ENCODE measurements around the gene FUBP1. TPM values are rescaled to one million over a fixed set of nuclear protein-coding genes. Genes with fewer than 3 reads are reported as not detected.
"Not testable (repeated sequence)": the region's sequence is repeated elsewhere in the genome, so short reads cannot be mapped to it uniquely, and the experiment has no call there.

FUBP1 gene
- total and polyA plus RNA-seq, 3 experiments from 2014 or later: 54.6 to 217 (median 215) TPM

DNA sequence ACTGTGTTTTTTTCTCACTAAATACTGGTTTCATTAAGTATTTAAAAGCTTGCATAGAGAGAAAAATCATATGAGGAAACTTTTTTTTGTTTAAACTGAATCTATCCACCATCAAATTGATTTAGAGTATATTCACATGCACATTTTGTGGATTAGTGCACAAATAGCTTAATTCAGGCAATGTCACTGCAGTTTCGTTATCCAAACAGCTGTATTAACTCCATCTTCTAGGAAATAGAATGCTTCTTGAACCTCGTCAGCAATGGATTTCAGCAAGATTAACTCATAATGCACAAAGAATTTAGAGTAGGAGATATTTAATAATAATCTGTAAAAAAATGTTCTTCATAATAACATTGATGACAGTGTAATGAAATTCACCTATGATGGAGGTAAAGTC lies 52.9 kb downstream of the FUBP1 start:
- peak overlapping the region in 6 of 7 donors; percentile 44 to 88 (median 84) for H3K4me3 Mint-ChIP-seq
- Histone ChIP-seq H3K36me3 (ENCODE audit: insufficient read depth, low read length) (no peaks in the 10 kb centered on the region), H3K27ac (ENCODE audit: low read depth, low read length) (no peak overlapping the region), H3K27me3 (ENCODE audit: insufficient read depth, low read length, poor library complexity, severe bottlenecking) (peaks cover 3% of the 10 kb centered on the region), H3K9me3 (ENCODE audit: low read length) (no peaks in the 10 kb centered on the region), H3K4me1 (ENCODE audit: insufficient read depth, low read length) (no peaks in the 10 kb centered on the region), H3K4me3 (ENCODE audit: low read length) (peak overlapping the region; percentile 32)
- H3K27me3 Mint-ChIP-seq: no peaks in the 10 kb centered on the region
- ChIA-PET CTCF (no interaction called here), POLR2A (no interaction called here)
- no peaks in the 10 kb centered on the region for H3K9me3 Mint-ChIP-seq
- H3K27ac Mint-ChIP-seq: peak overlapping the region in 1 of 8 donors; percentile 43
- peaks cover 0 to 7% (median 2%) of the 10 kb centered on the region in 3 donors for H3K36me3 Mint-ChIP-seq
- no peak for DNase-seq
- peaks cover 9 to 18% (median 13%) of the 10 kb centered on the region in 3 donors for H3K4me1 Mint-ChIP-seq

DNA sequence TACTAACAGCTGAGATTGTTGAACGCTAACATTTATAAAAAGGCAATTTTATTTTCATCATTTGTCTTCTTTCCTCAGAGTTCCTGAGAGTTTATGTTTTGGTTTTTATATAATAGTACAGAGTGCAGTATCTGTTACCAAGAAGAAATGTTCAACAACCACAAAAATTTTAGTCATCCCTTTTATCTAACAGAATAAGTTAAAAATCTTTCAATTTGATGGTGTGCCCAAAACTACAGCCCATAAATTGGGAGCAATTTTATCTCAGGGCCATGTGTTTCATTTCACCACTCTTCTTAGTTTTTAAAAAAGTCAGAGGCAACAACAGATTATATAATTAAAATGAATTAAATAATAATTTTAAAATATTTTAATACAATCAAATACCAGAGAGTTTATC lies 53.4 kb downstream of the FUBP1 start:
- ChIA-PET POLR2A (no interaction called here), CTCF (no interaction called here)
- H3K4me3 Mint-ChIP-seq: no peak overlapping the region
- H3K4me1 Mint-ChIP-seq: peaks cover 9 to 18% (median 13%) of the 10 kb centered on the region in 3 donors
- Histone ChIP-seq H3K9me3 (ENCODE audit: low read length) (no peaks in the 10 kb centered on the region), H3K36me3 (ENCODE audit: insufficient read depth, low read length) (no peaks in the 10 kb centered on the region), H3K27me3 (ENCODE audit: insufficient read depth, low read length, poor library complexity, severe bottlenecking) (peaks cover 3% of the 10 kb centered on the region), H3K4me1 (ENCODE audit: insufficient read depth, low read length) (no peaks in the 10 kb centered on the region), H3K27ac (ENCODE audit: low read depth, low read length) (no peak overlapping the region), H3K4me3 (ENCODE audit: low read length) (no peak overlapping the region)
- H3K27ac Mint-ChIP-seq: no peak overlapping the region
- peaks cover 0 to 7% (median under 1%) of the 10 kb centered on the region in 3 donors for H3K36me3 Mint-ChIP-seq
- no peaks in the 10 kb centered on the region for H3K27me3 Mint-ChIP-seq
- DNase-seq: no peak
- no peaks in the 10 kb centered on the region for H3K9me3 Mint-ChIP-seq

DNA sequence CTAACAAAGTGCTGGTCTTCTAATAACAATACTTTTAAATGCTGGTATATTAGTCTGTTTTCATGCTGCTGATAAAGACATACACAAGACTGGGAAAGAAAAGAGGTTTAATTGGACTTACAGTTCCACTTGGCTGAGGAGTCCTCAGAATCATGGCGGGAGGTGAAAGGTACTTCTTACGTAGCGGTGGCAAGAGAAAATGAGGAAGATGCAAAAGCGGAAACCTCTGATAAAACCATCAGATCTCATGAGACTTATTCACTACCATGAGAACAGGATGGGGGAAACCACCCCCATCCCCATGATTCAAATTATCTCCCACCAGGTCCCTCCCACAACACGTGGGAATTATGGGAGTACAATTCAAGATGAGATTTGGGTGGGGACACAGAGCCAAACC lies 60.0 kb downstream of the FUBP1 start:
- POLR2A ChIA-PET, H3K4me3 Mint-ChIP-seq, H3K36me3 Mint-ChIP-seq: not testable (repeated sequence)

DNA sequence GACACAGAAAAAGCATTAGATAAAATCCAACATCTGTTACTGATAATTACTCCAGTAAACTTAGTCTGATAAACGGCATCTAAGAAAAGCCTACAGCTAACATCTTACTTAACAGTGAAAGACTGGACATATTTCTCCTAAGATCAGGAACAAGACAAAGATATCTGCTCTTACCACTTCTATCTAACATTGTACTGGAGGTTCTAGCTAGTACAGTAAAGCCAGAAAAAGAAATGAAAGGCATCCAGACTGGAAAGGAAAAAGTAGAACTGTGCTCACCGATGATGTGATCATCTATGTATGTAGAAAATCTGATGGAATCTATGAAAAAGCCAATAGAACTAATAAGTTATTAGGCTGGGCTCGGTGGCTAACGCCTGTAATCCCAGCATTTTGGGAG lies 68.8 kb downstream of the FUBP1 start:
- no peak for DNase-seq
- H3K27me3 Mint-ChIP-seq: peaks cover 2 to 6% of the 10 kb centered on the region in 2 donors
- H3K27ac Mint-ChIP-seq: no peak overlapping the region
- Histone ChIP-seq H3K4me1 (ENCODE audit: insufficient read depth, low read length) (no peaks in the 10 kb centered on the region), H3K27ac (ENCODE audit: low read depth, low read length) (no peak overlapping the region), H3K4me3 (ENCODE audit: low read length) (no peak overlapping the region), H3K9me3 (ENCODE audit: low read length) (no peaks in the 10 kb centered on the region), H3K36me3 (ENCODE audit: insufficient read depth, low read length) (no peaks in the 10 kb centered on the region), H3K27me3 (ENCODE audit: insufficient read depth, low read length, poor library complexity, severe bottlenecking) (no peaks in the 10 kb centered on the region)
- ChIA-PET POLR2A (no interaction called here), CTCF (interaction anchor here (0.7 kb wide), 1 partner anchor 193 kb away, joined by 3 read pairs; no protein-coding TSS in a partner anchor)
- no peaks in the 10 kb centered on the region for H3K36me3 Mint-ChIP-seq
- no peaks in the 10 kb centered on the region for H3K4me1 Mint-ChIP-seq
- no peak overlapping the region for H3K4me3 Mint-ChIP-seq
- no peaks in the 10 kb centered on the region for H3K9me3 Mint-ChIP-seq

More for the DNA sequence above, 60.0 kb downstream of the FUBP1 start:
- H3K9me3 ChIP-seq (ENCODE audit: low read length); DNase-seq; H3K4me3 ChIP-seq (ENCODE audit: low read length); H3K27ac ChIP-seq (ENCODE audit: low read depth, low read length); H3K4me1 ChIP-seq (ENCODE audit: insufficient read depth, low read length); H3K27me3 Mint-ChIP-seq; CTCF ChIA-PET; H3K27ac Mint-ChIP-seq; H3K9me3 Mint-ChIP-seq; H3K36me3 ChIP-seq (ENCODE audit: insufficient read depth, low read length); H3K27me3 ChIP-seq (ENCODE audit: insufficient read depth, low read length, poor library complexity, severe bottlenecking); H3K4me1 Mint-ChIP-seq: not testable (repeated sequence)

DNA sequence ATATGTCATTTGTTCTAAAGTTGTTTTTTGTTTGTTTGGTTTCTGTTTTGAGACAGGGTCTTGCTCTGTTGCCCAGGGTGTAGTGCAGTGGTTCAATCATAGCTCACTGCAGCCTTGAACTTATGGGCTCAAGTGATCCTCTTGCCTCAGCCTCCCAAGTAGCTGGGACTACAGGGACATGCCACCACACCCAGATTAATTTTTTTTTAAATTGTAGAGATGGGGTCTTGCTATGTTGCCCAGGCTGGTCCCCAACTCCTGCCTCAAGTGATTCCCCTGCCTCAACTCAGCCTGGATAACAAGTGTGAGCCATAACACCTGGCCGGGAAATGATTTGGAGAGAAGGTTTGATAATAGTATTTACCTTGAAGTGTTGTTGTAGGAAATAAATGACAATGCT lies 72.2 kb downstream of the FUBP1 start:
- peaks cover 0 to 6% of the 10 kb centered on the region in 2 donors for H3K27me3 Mint-ChIP-seq
- no peak overlapping the region for H3K4me3 Mint-ChIP-seq
- Histone ChIP-seq H3K4me1 (ENCODE audit: insufficient read depth, low read length) (no peaks in the 10 kb centered on the region), H3K9me3 (ENCODE audit: low read length) (no peaks in the 10 kb centered on the region), H3K27me3 (ENCODE audit: insufficient read depth, low read length, poor library complexity, severe bottlenecking) (no peaks in the 10 kb centered on the region), H3K27ac (ENCODE audit: low read depth, low read length) (no peak overlapping the region), H3K4me3 (ENCODE audit: low read length) (no peak overlapping the region), H3K36me3 (ENCODE audit: insufficient read depth, low read length) (no peaks in the 10 kb centered on the region)
- ChIA-PET POLR2A (no interaction called here), CTCF (no interaction called here)
- no peaks in the 10 kb centered on the region for H3K4me1 Mint-ChIP-seq
- no peaks in the 10 kb centered on the region for H3K36me3 Mint-ChIP-seq
- DNase-seq: no peak
- H3K9me3 Mint-ChIP-seq: no peaks in the 10 kb centered on the region
- no peak overlapping the region for H3K27ac Mint-ChIP-seq

DNA sequence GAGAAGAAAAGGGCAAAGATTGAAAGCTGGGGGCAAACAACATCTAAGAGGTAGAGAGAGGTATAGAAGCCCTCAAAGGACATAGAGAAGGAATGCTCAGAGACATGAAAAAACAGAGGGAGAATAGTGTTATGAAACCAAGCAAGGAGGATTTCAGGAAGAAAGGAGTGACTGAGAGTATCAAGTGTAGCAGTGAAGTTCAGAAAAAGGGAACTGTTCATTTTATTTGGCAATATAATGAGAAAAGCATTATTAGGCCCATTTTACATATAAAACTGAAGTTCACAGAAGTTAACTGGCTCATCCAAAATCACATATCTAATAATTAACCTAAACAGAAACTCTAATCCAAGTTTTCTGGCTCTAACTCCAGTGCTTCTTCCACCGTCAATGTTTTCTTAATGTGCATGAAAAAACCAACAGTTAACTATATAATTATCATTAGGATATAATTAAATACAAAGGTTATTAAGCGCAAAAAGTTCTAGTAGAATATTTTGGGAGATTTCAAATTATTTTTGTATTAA lies 72.8 kb downstream of the FUBP1 start:
- CTCF ChIA-PET: interaction anchor here (1.5 kb wide), 1 partner anchor 35 kb away, joined by 4 read pairs; no protein-coding TSS in a partner anchor
- H3K4me3 ChIP-seq (ENCODE audit: low read length): no peak overlapping the region
- Mint-ChIP-seq H3K4me3 (no peak overlapping the region), H3K4me1 (no peaks in the 10 kb centered on the region), H3K27me3 (peaks cover 0 to 6% of the 10 kb centered on the region in 2 donors), H3K9me3 (no peaks in the 10 kb centered on the region), H3K27ac (no peak overlapping the region), H3K36me3 (no peaks in the 10 kb centered on the region)
- H3K9me3 ChIP-seq (ENCODE audit: low read length): no peaks in the 10 kb centered on the region
- H3K4me1 ChIP-seq (ENCODE audit: insufficient read depth, low read length): no peaks in the 10 kb centered on the region
- no peaks in the 10 kb centered on the region for H3K27me3 ChIP-seq (ENCODE audit: insufficient read depth, low read length, poor library complexity, severe bottlenecking)
- H3K27ac ChIP-seq (ENCODE audit: low read depth, low read length): no peak overlapping the region
- no peaks in the 10 kb centered on the region for H3K36me3 ChIP-seq (ENCODE audit: insufficient read depth, low read length)
- POLR2A ChIA-PET: no interaction called here
- DNase-seq: no peak

DNA sequence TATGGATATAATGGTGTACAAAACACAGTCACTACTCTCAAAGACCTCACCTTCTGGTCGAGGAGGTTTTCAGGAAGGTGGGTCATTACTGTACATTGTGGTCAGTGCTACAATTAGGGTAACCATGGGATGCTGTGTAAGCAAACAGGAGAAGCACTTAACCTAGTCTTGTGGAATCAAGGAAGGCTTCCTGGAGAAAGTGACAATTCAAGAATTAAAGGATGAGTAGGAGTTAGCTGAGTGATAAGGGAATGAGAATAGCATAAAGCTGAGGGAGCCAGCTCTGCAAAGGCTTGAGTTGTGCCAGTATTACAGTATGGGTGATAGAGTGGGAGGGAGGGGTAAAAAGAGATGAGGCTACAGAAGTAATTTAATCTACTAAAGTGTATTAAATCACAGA lies 73.3 kb downstream of the FUBP1 start:
- no peak overlapping the region for H3K4me3 Mint-ChIP-seq
- H3K27me3 Mint-ChIP-seq: peaks cover 0 to 6% of the 10 kb centered on the region in 2 donors
- no peak overlapping the region for H3K4me3 ChIP-seq (ENCODE audit: low read length)
- no peaks in the 10 kb centered on the region for H3K9me3 Mint-ChIP-seq
- no peaks in the 10 kb centered on the region for H3K9me3 ChIP-seq (ENCODE audit: low read length)
- no peaks in the 10 kb centered on the region for H3K4me1 ChIP-seq (ENCODE audit: insufficient read depth, low read length)
- POLR2A ChIA-PET: no interaction called here
- H3K4me1 Mint-ChIP-seq: no peaks in the 10 kb centered on the region
- no peak for DNase-seq
- H3K27me3 ChIP-seq (ENCODE audit: insufficient read depth, low read length, poor library complexity, severe bottlenecking): no peaks in the 10 kb centered on the region
- no peak overlapping the region for H3K27ac ChIP-seq (ENCODE audit: low read depth, low read length)
- no peak overlapping the region for H3K27ac Mint-ChIP-seq
- CTCF ChIA-PET: interaction anchor here (1.5 kb wide), 1 partner anchor 34 kb away, joined by 4 read pairs; no protein-coding TSS in a partner anchor
- H3K36me3 ChIP-seq (ENCODE audit: insufficient read depth, low read length): no peaks in the 10 kb centered on the region
- no peaks in the 10 kb centered on the region for H3K36me3 Mint-ChIP-seq

DNA sequence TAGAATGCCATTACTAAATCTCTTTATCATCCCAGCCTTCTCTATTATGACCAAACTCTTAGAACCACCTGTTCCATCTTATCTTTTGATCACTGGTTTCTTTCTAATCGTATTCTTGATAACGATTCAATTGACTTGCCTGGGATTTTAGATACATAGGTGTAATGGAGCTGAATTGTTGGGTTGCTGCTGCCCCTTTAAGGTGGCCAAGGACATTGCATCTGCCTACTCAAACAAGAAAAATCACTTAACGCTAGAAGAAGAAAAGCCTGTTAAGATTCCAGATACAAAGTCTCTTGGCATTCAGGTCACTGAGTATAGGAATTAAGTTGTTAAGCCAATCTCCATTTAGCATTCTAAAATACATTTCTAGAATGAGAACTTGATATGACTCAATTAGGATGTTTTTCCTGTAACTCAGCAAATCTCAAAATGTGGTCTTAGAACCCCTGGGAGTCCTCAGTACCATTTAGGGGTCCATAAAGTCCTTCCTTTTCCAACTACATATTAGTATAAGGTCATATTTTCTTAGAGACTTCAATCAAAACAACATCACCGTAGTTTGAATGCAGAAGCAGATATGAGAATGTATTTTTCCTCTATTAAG lies 78.1 kb downstream of the FUBP1 start:
- Histone ChIP-seq H3K27me3 (ENCODE audit: insufficient read depth, low read length, poor library complexity, severe bottlenecking) (no peaks in the 10 kb centered on the region), H3K27ac (ENCODE audit: low read depth, low read length) (no peak overlapping the region), H3K9me3 (ENCODE audit: low read length) (no peaks in the 10 kb centered on the region), H3K4me1 (ENCODE audit: insufficient read depth, low read length) (no peaks in the 10 kb centered on the region), H3K4me3 (ENCODE audit: low read length) (no peak overlapping the region), H3K36me3 (ENCODE audit: insufficient read depth, low read length) (no peaks in the 10 kb centered on the region)
- Mint-ChIP-seq H3K9me3 (peaks cover 0 to 5% (median 3%) of the 10 kb centered on the region in 5 donors), H3K36me3 (peaks cover 0 to 7% (median 1%) of the 10 kb centered on the region in 3 donors), H3K27me3 (no peaks in the 10 kb centered on the region), H3K4me3 (no peak overlapping the region), H3K4me1 (no peaks in the 10 kb centered on the region), H3K27ac (no peak overlapping the region)
- ChIA-PET CTCF (interaction anchor here (0.6 kb wide), 1 partner anchor 1192 kb away, joined by 3 read pairs; no protein-coding TSS in a partner anchor), POLR2A (no interaction called here)
- no peak for DNase-seq
